ENCODE results near the gene LUC7L3.
A peak's percentile ranks its signal among the peaks of the same experiment; 100 is the strongest.
"Not testable (repeated sequence)": the region's sequence is repeated elsewhere in the genome, so short reads cannot be mapped to it uniquely, and the experiment has no call there.

LUC7L3 gene

DNA sequence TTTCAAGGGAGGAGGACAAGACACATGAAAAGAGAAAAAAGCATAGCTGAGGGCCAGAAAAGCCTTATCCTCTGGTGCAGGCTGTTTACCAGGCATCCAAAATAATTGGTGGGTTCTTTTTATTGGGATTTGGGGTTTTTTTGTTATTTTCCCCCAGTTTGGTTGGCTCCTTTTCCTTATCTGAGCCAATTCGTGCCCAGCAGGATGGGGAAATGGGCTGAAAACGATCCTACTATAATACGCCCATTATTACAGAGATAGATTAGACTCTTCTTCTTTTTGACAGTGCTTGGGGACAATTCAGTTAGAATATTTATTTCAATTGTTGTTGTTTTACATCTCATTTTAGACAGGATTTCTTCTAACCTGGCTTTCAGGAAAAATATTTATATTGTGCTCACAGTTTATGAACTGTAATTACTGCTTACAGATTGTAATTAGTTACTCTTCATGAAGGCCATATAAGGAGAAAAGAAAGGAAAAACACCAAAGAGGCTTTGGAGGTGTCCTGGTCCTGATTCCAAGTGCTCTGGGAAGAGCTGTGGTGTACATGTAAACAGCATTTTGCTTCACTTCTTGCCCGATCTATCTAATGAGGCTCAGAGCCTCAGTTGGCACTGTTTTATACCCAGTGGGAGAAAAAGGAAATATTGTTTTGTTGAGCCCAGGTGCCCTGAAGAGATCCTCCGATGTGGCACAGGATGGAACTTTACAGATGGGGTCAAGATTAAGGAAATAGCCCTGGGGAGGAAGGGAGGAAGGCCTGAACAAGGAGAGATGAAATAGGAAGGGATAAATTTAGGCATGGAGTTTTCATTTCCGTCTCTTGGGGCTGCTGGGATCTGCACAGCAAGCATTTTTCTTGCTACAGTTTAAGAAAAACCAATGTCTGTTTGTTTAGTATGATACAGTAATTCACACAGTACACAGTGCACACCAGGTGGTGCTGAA lies 11.1 kb upstream of the LUC7L3 start:
- peak; percentile 8 for ATAC-seq (ENCODE audit: low read depth)
- H3K4me1 ChIP-seq (ENCODE audit: insufficient read depth, poor library complexity, severe bottlenecking): peaks cover 14% of the 10 kb centered on the region
- DNase-seq (ENCODE audit: low spot score): no peak

GRCh38 chr17:50709053-50709452 lies 10.3 kb upstream of the LUC7L3 start:
- peak overlapping the region; percentile 52 for H3K4me3 ChIP-seq (ENCODE audit: severe bottlenecking)
- peaks cover 14% of the 10 kb centered on the region for H3K4me1 ChIP-seq (ENCODE audit: insufficient read depth, poor library complexity, severe bottlenecking)
- H3K36me3 ChIP-seq (ENCODE audit: low read depth): peaks cover 11% of the 10 kb centered on the region
- ATAC-seq (ENCODE audit: low read depth); H3K9me3 ChIP-seq (ENCODE audit: severe bottlenecking); H3K27me3 ChIP-seq (ENCODE audit: insufficient read depth, poor library complexity, severe bottlenecking); DNase-seq (ENCODE audit: low spot score): not testable (repeated sequence)
- peak overlapping the region; percentile 85 for H3K27ac ChIP-seq (ENCODE audit: poor library complexity, severe bottlenecking)

More for the DNA sequence above, 11.1 kb upstream of the LUC7L3 start:
- Histone ChIP-seq H3K27me3 (ENCODE audit: insufficient read depth, poor library complexity, severe bottlenecking) (no peaks in the 10 kb centered on the region), H3K4me3 (ENCODE audit: severe bottlenecking) (peak overlapping the region; percentile 52), H3K27ac (ENCODE audit: poor library complexity, severe bottlenecking) (peak overlapping the region; percentile 85), H3K9me3 (ENCODE audit: severe bottlenecking) (no peaks in the 10 kb centered on the region), H3K36me3 (ENCODE audit: low read depth) (peaks cover 14% of the 10 kb centered on the region)
- TF ChIP-seq, protein P1, sequence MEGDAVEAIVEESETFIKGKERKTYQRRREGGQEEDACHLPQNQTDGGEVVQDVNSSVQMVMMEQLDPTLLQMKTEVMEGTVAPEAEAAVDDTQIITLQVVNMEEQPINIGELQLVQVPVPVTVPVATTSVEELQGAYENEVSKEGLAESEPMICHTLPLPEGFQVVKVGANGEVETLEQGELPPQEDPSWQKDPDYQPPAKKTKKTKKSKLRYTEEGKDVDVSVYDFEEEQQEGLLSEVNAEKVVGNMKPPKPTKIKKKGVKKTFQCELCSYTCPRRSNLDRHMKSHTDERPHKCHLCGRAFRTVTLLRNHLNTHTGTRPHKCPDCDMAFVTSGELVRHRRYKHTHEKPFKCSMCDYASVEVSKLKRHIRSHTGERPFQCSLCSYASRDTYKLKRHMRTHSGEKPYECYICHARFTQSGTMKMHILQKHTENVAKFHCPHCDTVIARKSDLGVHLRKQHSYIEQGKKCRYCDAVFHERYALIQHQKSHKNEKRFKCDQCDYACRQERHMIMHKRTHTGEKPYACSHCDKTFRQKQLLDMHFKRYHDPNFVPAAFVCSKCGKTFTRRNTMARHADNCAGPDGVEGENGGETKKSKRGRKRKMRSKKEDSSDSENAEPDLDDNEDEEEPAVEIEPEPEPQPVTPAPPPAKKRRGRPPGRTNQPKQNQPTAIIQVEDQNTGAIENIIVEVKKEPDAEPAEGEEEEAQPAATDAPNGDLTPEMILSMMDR (IDR thresholded peaks at IDR 0.05; ENCODE audit: poor library complexity, severe bottlenecking): no peak

DNA sequence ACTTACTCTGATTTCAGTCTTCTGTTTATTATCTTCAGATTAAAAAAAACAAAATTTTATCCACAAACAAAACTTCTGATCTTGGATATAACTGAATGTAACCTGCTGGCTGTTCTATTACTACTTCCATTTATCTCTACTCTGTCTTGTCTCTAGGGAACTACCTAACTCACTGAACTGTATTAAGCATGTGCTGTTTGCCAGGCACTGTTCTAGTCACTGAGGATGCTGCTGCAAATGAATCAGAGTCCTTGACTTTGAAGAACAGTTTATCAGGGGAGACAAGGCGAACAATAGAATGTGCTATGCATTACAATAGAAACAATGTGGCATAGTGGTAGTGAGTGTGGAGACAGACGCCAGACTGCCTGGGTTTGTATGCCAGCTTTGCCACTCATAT lies 9.4 kb upstream of the LUC7L3 start:
- peaks cover 5% of the 10 kb centered on the region; the same call in 1 of the 2 replicates for H3K36me3 ChIP-seq (ENCODE audit: low read depth)
- H3K27me3 ChIP-seq (ENCODE audit: insufficient read depth, poor library complexity, severe bottlenecking): no peaks in the 10 kb centered on the region
- no peak for ATAC-seq (ENCODE audit: low read depth)
- no peak overlapping the region for H3K4me3 ChIP-seq (ENCODE audit: severe bottlenecking)
- no peak for DNase-seq (ENCODE audit: low spot score)
- no peaks in the 10 kb centered on the region for H3K9me3 ChIP-seq (ENCODE audit: severe bottlenecking)
- H3K27ac ChIP-seq (ENCODE audit: poor library complexity, severe bottlenecking): no peak overlapping the region
- H3K4me1 ChIP-seq (ENCODE audit: insufficient read depth, poor library complexity, severe bottlenecking): peaks cover 14% of the 10 kb centered on the region
- TF ChIP-seq, protein P1 (IDR thresholded peaks at IDR 0.05; ENCODE audit: poor library complexity, severe bottlenecking): no peak

- DNase-seq (ENCODE audit: low spot score) (no peak), ATAC-seq (ENCODE audit: low read depth) (no peak)
- TF ChIP-seq, protein P1 (IDR thresholded peaks at IDR 0.05; ENCODE audit: poor library complexity, severe bottlenecking): no peak
- H3K4me3 ChIP-seq (ENCODE audit: severe bottlenecking): no peak overlapping the region
- H3K9me3 ChIP-seq (ENCODE audit: severe bottlenecking): no peaks in the 10 kb centered on the region
- peaks cover 5% of the 10 kb centered on the region; the same call in 1 of the 2 replicates for H3K36me3 ChIP-seq (ENCODE audit: low read depth)
- no peaks in the 10 kb centered on the region for H3K27me3 ChIP-seq (ENCODE audit: insufficient read depth, poor library complexity, severe bottlenecking)
- peaks cover 14% of the 10 kb centered on the region for H3K4me1 ChIP-seq (ENCODE audit: insufficient read depth, poor library complexity, severe bottlenecking)
- H3K27ac ChIP-seq (ENCODE audit: poor library complexity, severe bottlenecking): no peak overlapping the region
Measured at GRCh38 chr17:50710650-50711049, 8.8 kb upstream of the LUC7L3 start.

DNA sequence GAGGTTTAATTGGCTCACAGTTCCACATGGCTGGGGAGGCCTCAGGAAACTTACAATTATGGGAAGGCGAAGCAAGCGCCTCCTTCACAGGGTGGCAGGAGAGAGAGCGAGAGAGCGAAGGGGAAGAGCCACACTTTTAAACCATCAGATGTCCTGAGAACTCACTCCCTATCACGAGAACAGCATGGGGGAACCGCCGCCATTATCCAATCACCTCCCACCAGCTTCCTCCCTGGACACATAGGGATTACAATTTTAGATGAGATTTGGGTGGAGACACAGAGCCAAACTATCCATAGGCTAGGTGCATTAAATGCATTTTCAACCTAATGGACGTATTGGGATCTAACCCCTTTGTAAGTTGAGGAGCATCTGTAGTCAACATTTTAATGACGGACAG lies 6.8 kb upstream of the LUC7L3 start:
- no peaks in the 10 kb centered on the region for H3K9me3 ChIP-seq (ENCODE audit: severe bottlenecking)
- H3K4me3 ChIP-seq (ENCODE audit: severe bottlenecking): no peak overlapping the region
- H3K27me3 ChIP-seq (ENCODE audit: insufficient read depth, poor library complexity, severe bottlenecking): no peaks in the 10 kb centered on the region
- DNase-seq (ENCODE audit: low spot score) (no peak), ATAC-seq (ENCODE audit: low read depth) (no peak)
- H3K36me3 ChIP-seq (ENCODE audit: low read depth): no peaks in the 10 kb centered on the region
- peaks cover 11% of the 10 kb centered on the region for H3K4me1 ChIP-seq (ENCODE audit: insufficient read depth, poor library complexity, severe bottlenecking)
- TF ChIP-seq, protein P1 (IDR thresholded peaks at IDR 0.05; ENCODE audit: poor library complexity, severe bottlenecking): no peak
- no peak overlapping the region for H3K27ac ChIP-seq (ENCODE audit: poor library complexity, severe bottlenecking)
